Measurements from ENCODE around the gene TAF1. TPM values are rescaled to one million over a fixed set of nuclear protein-coding genes. Genes with fewer than 3 reads are reported as not detected.
A peak's percentile ranks its signal among the peaks of the same experiment; 100 is the strongest.
"Not testable (repeated sequence)": the region's sequence is repeated elsewhere in the genome, so short reads cannot be mapped to it uniquely, and the experiment has no call there.

Gene TAF1
- total RNA-seq, 2 donors from 2014 or later = 35.6 to 62.2 TPM

DNA sequence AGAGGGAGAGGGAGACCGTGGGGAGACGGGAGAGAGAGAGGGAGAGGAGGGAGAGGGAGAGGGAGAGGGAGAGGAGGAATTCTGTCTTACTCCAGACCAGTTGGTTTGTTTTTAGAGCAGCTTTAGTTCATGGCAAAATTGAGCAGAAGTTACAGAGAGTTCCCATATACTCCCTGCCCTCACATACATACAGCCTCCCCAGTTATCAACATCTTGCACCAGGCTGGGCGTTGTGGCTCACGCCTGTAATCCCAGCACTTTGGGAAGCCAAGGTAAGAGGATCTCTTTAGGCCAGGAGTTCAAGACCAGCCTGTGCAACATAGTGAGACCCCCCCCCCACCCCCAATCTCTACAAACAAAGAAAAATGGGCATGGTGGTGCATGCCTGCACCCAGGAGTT lies 86.9 kb downstream of the TAF1 start:
- no peak for ATAC-seq
- Mint-ChIP-seq H3K9me3 (no peaks in the 10 kb centered on the region), H3K4me1 (ENCODE audit: low read depth in 2 of 2) (no peaks in the 10 kb centered on the region), H3K36me3 (peaks cover 11% of the 10 kb centered on the region), H3K4me3 (no peak overlapping the region), H3K27me3 (no peaks in the 10 kb centered on the region), H3K27ac (no peak overlapping the region)
- DNase-seq (ENCODE audit: low spot score) = no peak

DNA sequence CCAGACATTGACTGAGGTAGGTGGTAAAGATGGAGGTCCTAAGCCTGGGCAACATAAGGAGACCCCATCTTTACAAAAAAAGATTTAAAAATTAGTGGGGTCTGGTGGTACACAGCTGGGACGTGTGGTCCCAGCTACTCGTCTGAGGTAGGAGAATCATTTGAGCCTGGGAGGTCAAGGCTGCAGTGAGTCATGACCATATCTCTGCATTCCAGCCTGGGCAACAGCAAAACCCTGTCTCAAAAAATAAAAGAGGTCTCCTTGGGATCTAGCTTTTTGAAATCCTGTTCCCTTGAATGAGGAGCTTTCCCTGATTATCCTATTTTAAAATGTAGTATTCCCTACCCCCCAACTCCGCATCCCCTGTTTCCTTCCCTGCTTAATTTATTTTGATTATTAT lies 88.1 kb downstream of the TAF1 start:
- Mint-ChIP-seq H3K4me1 (ENCODE audit: low read depth in 2 of 2) (no peaks in the 10 kb centered on the region), H3K4me3 (no peak overlapping the region), H3K27me3 (no peaks in the 10 kb centered on the region), H3K27ac (no peak overlapping the region), H3K36me3 (peaks cover 16% of the 10 kb centered on the region), H3K9me3 (no peaks in the 10 kb centered on the region)
- DNase-seq (ENCODE audit: low spot score) (no peak), ATAC-seq (no peak)

DNA sequence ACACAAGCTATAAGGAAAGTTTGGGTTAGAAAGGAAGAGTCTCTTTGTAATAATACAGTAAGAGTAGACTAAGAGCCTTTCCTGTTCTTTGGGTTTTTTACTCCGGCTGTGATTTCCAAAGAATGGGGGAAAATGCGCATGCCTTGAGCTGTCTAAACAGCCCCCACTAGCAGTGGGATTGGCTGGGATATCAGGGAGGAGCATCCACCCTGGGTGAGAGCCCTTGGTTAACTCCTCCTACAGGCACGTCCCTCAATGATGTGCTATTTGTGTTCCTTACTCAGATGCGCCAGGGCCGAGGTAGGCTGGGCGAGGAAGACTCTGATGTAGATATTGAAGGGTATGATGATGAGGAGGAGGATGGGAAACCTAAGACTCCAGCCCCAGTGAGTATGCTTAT lies 92.7 kb downstream of the TAF1 start:
- Mint-ChIP-seq H3K9me3 (no peaks in the 10 kb centered on the region), H3K36me3 (peaks cover 40% of the 10 kb centered on the region), H3K4me1 (ENCODE audit: low read depth in 2 of 2) (no peaks in the 10 kb centered on the region), H3K27me3 (peaks cover 0 to 2% of the 10 kb centered on the region in 2 donors), H3K27ac (no peak overlapping the region), H3K4me3 (no peak overlapping the region)
- no peak for DNase-seq (ENCODE audit: low spot score)
- ATAC-seq = no peak

DNA sequence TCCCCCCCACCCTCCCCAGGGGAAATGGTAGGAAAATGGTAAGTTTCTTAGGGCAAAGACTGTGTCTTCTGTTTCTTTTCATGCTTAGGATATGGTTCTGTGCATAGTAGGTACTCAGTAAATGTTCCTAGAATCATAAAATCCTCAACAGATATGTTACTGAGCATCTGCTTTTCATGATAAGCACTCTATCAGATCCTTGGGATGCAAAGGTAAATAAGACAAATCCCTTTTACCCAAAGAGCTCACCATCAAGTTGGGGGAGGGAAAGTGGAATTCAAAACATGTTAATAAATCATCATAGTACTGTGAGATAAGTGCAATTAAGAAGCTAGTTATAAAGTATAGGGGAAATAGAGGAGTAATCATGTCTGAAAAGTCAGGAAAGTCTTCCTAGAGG lies 98.8 kb downstream of the TAF1 start:
- Mint-ChIP-seq H3K4me3 (no peak overlapping the region), H3K27ac (no peak overlapping the region), H3K27me3 (peaks cover 0 to 2% of the 10 kb centered on the region in 2 donors), H3K9me3 (no peaks in the 10 kb centered on the region), H3K4me1 (ENCODE audit: low read depth in 2 of 2) (no peaks in the 10 kb centered on the region), H3K36me3 (peaks cover 31% of the 10 kb centered on the region)
- DNase-seq (ENCODE audit: low spot score) (no peak), ATAC-seq (no peak)

DNA sequence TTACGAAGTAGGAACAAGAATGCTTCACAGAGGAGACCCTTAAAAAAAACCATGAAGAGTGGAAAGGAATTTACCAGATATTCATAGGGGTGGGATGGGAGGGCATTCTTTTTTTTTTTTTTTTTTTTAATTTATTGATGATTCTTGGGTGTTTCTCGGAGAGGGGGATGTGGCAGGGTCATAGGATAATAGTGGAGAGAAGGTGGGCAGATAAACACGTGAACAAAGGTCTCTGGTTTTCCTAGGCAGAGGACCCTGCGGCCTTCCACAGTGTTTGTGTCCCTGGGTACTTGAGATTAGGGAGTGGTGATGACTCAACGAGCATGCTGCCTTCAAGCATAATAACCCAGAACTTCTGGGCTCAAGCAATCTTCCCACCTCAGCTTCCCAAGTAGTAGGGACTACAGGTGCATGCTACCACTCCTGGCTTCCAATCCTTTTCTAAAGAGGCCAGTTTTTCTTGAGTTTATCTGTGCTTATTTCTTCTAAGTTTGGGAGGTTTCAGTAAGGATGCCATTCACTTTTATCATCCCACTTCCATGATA lies 100.9 kb downstream of the TAF1 start:
- DNase-seq (ENCODE audit: low spot score) = no peak
- Mint-ChIP-seq H3K4me1 (ENCODE audit: low read depth in 2 of 2) (no peaks in the 10 kb centered on the region), H3K27ac (no peak overlapping the region), H3K9me3 (no peaks in the 10 kb centered on the region), H3K4me3 (no peak overlapping the region), H3K27me3 (no peaks in the 10 kb centered on the region), H3K36me3 (peaks cover 16% of the 10 kb centered on the region)
- ATAC-seq = no peak

DNA sequence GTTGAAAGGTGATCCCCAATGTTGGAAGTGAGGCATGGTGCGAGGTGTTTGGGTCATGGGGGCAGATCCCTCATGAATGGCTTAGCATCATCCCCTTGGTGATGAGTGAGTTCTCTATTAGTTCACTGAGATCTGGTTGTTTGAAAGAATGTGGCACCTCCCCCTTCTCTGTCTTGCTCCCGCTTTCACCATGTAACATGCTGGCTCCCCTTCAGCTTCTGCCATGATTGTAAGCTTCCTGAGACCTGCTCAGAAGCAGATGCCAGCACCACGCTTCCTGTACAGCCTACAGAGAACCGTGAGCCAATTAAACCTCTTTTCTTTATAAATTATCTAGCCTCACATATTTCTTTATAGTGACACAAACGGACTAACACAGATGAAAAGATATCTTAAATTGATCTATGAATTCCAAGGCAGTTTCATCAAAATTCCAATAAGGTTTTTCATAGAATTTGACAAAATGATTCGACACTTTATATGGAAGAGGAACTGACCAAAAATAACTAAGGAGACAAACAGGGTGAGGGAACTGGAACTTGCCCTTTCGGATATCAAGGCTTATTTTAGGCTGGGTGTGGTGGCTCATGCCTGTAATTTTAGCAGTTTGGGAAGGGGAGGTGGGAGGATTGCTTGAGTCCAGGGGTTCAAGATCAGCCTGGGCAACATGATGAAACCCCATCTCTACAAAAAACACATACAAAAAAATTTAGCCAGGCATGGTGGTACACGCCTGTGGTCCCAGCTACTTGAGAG lies 109.8 kb downstream of the TAF1 start:
- no peaks in the 10 kb centered on the region for H3K36me3 Mint-ChIP-seq
- no peak for ATAC-seq
- H3K4me3 Mint-ChIP-seq = no peak overlapping the region
- peaks cover 0 to 4% of the 10 kb centered on the region in 2 donors for H3K4me1 Mint-ChIP-seq (ENCODE audit: low read depth in 2 of 2)
- peaks cover 0 to 3% of the 10 kb centered on the region in 2 donors for H3K27me3 Mint-ChIP-seq
- no peak for DNase-seq (ENCODE audit: low spot score)
- no peaks in the 10 kb centered on the region for H3K9me3 Mint-ChIP-seq
- no peak overlapping the region for H3K27ac Mint-ChIP-seq

DNA sequence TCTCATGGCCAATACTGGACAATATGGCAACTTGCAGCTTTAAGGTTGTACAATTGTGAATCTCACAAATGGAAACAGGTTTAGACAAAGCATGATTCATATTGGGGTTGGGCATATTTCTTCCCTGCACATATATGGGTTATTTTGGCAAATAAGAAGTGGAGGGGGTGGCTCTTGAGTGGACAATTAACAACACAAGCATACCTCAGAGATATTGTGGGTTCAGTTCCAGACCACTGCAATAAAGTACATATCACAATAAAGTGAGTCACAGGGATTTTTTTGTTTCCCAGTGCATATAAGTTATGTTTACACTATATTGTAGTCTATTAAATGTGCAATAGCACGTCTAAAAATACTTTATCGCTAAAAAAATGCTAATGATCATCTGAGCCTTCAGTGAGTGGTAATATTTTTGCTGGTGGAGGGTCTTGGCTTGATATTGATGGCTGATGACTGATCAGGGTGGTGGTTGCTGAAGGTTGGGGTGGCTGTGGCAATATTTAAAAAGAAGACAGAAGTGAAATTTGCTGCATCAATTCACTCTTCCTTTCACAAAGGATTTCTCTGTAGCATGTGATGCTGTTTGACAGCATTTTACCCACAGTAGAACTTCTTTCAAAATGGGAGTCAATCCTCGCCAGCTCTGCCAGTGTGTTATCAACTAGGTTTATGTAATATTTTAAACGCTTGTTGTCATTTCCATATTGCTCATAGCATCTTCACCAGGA lies 116.2 kb downstream of the TAF1 start:
- no peak for ATAC-seq
- Mint-ChIP-seq H3K27ac (no peak overlapping the region), H3K4me3 (no peak overlapping the region)

DNA sequence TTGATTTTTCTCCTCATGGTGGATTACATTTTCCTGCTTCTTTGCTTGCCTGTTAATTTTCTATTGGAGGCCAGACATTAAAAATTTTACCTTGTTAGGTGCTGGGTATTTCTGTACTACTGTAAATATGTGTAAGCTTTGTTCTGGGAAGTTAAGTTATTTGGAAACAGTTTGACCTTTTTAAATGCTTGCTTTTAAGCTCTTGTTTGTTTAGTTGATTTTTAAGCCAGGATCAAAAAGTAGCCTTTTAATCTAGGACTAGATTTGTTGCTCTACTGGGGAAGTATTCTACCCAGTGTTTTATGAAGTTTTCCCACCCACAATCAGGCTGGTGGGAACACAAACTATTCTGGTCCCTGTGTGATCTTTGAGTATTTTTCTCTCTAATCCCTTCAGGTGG lies 121.7 kb downstream of the TAF1 start:
- no peaks in the 10 kb centered on the region for H3K9me3 Mint-ChIP-seq
- peaks cover 0 to 3% of the 10 kb centered on the region in 2 donors for H3K27me3 Mint-ChIP-seq
- ATAC-seq (no peak), DNase-seq (ENCODE audit: low spot score) (no peak)
- no peak overlapping the region for H3K4me3 Mint-ChIP-seq
- H3K36me3 Mint-ChIP-seq = no peaks in the 10 kb centered on the region
- no peak overlapping the region for H3K27ac Mint-ChIP-seq
- peaks cover 4 to 5% of the 10 kb centered on the region in 2 donors for H3K4me1 Mint-ChIP-seq (ENCODE audit: low read depth in 2 of 2)

More for the DNA sequence above, 116.2 kb downstream of the TAF1 start:
- no peak for DNase-seq (ENCODE audit: low spot score)
- Mint-ChIP-seq H3K4me1 (ENCODE audit: low read depth in 2 of 2) (peaks cover 0 to 4% of the 10 kb centered on the region in 2 donors), H3K9me3 (no peaks in the 10 kb centered on the region), H3K27me3 (peaks cover 0 to 7% of the 10 kb centered on the region in 2 donors), H3K36me3 (no peaks in the 10 kb centered on the region)

DNA sequence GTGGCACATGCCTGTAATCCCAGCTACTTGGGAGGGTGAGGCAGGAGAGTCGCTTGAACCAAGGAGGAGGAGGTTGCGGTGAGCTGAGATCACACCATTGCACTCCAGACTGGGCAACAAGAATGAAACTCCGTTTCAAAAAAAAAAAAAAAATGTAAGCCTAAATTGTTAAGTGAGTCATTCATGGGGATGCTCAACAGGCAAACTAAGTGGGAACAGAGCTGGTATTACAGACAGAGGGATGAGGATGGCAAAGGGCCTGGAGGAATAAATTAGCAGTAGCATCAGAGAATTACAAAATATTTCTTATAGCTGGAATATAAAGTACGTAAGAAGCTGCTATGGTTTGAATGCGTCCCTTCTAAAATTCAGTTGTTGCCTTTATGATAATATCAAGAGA lies 123.4 kb downstream of the TAF1 start:
- no peaks in the 10 kb centered on the region for H3K36me3 Mint-ChIP-seq
- H3K27me3 Mint-ChIP-seq = peaks cover 0 to 3% of the 10 kb centered on the region in 2 donors
- ATAC-seq (no peak), DNase-seq (ENCODE audit: low spot score) (no peak)
- peaks cover 5 to 8% of the 10 kb centered on the region in 2 donors for H3K4me1 Mint-ChIP-seq (ENCODE audit: low read depth in 2 of 2)
- no peaks in the 10 kb centered on the region for H3K9me3 Mint-ChIP-seq
- no peak overlapping the region for H3K27ac Mint-ChIP-seq
- H3K4me3 Mint-ChIP-seq = no peak overlapping the region

DNA sequence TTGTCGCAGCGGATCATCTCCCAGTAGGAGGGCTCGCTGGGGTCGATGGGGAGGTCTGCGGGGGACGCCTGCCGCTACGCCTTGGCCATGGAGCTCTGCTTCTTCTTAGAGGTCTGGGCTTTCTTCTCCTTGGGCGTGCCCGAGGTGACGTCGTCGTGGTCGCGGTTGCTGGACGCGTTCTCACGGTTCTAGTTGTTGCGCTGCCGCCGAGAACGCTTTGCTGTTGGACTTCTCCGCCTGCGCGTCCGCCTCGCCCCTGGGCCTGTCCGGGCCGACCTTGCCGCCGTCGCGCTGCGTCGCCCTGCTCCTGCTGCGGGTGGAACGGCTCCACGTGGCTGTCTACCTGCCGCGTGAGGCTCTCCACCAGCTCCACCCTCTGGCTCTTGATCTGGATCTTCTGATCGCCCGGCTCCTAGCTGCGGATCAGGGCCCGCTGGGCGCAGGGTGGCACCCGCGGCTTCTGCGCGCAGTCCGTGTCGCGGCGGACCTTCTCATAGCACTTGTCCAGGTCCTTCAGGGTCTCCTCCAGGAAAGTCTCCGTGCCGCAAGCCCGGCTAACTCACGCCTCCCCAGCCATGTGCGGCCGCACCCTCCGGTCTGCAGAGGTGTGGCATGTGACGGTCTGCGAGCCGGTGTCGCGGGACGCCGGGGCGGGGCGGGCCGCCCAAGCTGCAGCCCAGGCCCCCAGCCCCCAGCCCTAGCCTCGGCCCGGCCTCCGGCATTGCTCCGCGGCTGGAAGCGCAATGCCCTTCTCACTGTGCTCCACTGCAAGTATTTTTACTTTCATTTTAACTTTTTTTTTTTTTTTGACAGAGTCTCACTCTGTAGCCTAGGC lies 126.3 kb downstream of the TAF1 start:
- Mint-ChIP-seq H3K27me3 (no peaks in the 10 kb centered on the region), H3K4me1 (ENCODE audit: low read depth in 2 of 2) (peaks cover 8 to 13% of the 10 kb centered on the region in 2 donors), H3K36me3 (no peaks in the 10 kb centered on the region), H3K4me3 (peak overlapping the region; percentile 93), H3K9me3 (no peaks in the 10 kb centered on the region), H3K27ac (peak overlapping the region; percentile 61 to 87)
- DNase-seq (ENCODE audit: low spot score) (peak; percentile 72), ATAC-seq (peak; percentile 87 to 89)

DNA sequence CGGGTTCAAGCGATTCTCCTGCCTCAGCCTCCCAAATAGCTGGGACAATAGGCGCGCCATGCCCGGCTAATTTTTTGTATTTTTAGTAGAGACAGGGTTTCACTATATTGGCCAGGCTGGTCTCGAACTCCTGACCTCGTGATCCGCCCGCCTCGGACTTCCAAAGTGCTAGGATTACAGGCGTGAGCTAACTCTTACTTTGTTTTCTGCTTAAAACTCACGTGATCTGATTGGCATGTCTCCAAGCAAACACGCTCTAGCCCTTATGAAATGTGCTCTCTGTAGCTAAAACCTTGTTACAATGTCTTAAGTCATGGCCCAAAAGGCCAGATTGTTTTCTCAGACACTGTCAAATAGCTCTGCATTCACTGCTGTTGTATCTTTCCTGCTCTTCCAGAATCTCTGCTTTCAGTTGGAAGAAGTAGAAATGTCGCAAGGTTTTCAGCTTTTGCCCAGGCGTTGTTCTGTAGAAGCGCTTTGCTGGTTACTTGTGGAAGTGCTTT lies 127.0 kb downstream of the TAF1 start:
- ATAC-seq (no peak), DNase-seq (ENCODE audit: low spot score) (no peak)
- H3K4me1 Mint-ChIP-seq (ENCODE audit: low read depth in 2 of 2) = peaks cover 8 to 13% of the 10 kb centered on the region in 2 donors
- H3K36me3 Mint-ChIP-seq = no peaks in the 10 kb centered on the region
- no peaks in the 10 kb centered on the region for H3K27me3 Mint-ChIP-seq
- H3K27ac Mint-ChIP-seq = no peak overlapping the region
- H3K4me3 Mint-ChIP-seq = peak overlapping the region; percentile 93
- no peaks in the 10 kb centered on the region for H3K9me3 Mint-ChIP-seq

DNA sequence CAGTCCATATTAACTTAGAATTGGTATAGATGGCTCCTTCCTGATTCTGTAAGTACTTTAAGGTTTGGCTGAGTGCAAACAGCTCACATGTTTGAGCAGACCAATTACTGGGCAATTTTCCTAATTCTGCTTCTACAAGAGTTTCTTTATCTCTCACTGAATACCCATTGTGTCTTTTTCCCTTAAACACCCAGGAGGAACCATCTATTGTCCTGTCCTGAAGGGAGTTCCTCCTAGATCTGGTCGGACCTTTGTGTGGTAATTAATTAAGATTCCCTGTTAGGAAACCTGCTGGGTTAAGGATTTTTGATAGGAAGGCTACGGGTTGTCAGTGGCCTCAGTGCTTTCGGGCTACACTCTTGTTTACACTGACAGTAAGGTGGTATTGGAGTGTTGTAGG lies 129.8 kb downstream of the TAF1 start:
- peak overlapping the region; percentile 9 for H3K4me3 Mint-ChIP-seq
- H3K27me3 Mint-ChIP-seq; DNase-seq (ENCODE audit: low spot score); H3K36me3 Mint-ChIP-seq; H3K27ac Mint-ChIP-seq; ATAC-seq; H3K9me3 Mint-ChIP-seq: not testable (repeated sequence)
- peaks cover 8 to 13% of the 10 kb centered on the region in 2 donors for H3K4me1 Mint-ChIP-seq (ENCODE audit: low read depth in 2 of 2)

DNA sequence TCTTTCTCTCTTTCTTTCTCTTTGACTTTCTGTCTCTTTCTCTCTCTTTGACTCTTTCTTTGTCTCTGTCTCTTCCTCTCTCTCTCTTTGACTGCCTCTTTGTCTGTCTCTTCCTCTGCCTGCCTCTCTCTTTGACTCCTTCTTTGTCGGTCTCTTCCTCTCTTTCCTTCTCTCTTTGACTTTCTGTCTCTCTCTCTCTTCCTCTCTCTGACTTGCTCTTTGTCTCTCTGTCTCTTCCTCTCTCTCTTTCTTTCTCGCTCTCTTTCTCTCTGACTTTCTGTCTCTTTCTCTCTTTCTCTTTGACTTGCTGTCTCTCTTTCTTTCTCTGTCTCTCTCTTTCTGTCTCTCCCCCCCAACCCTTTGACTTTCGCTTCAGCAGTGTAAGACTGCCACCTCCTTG lies 130.3 kb downstream of the TAF1 start:
- ATAC-seq (no peak), DNase-seq (ENCODE audit: low spot score) (no peak)
- peak overlapping the region; percentile 9 for H3K4me3 Mint-ChIP-seq
- H3K36me3 Mint-ChIP-seq = no peaks in the 10 kb centered on the region
- H3K27me3 Mint-ChIP-seq = no peaks in the 10 kb centered on the region
- peaks cover 8 to 13% of the 10 kb centered on the region in 2 donors for H3K4me1 Mint-ChIP-seq (ENCODE audit: low read depth in 2 of 2)
- no peaks in the 10 kb centered on the region for H3K9me3 Mint-ChIP-seq
- no peak overlapping the region for H3K27ac Mint-ChIP-seq

Measured in natural killer cell treated with Interleukin-12 subunit alpha and Interleukin-12 subunit beta and Interleukin-15 and Interleukin-18, amount 100 ng/mL, for 72 hours (primary cell).